ENCODE measurements around the gene SGTA. TPM values are rescaled to one million over a fixed set of nuclear protein-coding genes. Genes with fewer than 3 reads are reported as not detected.
A peak's percentile ranks its signal among the peaks of the same experiment; 100 is the strongest.

Gene SGTA
- total and polyA plus RNA-seq, 2 of the 13 experiments (the other 11 are each of a cell fraction or from before 2014, with no cell fraction given) = 43.9 to 47.4 TPM

DNA sequence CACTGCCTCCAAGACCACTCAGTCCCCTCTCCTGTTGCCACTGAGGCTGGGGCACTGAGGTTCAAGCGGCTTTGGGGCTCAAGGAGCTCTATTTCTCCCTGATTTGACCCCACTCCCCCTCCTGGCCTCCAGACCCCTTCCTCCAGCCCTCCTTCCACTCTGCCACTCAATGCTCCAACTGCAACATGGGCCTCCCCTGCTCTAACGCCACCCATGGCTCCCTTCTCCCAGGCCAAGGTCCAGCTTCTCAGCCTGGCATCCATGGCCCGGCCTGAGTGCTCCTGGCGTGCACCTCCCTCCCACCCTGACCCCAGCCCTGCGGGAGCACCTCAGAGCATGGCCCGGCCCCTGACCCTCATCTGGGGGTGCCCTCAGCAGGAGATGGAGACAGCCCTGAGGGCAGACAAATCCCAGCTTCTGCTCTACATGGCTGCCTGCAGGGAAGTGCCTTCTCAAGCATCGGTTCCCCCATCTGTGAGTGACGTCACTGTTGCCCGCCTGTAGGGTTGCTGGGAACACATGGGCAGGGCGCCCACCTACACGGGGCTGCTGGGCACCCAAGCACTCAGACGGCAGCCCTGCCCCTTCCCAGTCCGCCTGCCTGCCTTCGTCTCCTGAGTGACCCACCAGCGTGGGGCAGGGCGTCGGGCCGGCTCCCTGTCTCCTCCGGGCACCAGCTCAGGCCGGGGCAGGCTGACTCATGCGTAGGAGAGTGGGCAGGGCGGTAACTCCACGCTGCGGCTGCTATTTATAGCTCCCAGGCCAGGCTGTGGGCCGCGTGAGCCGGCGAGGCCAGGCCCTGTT lies 60.3 kb downstream of the SGTA start (continued):
- no peak for TF ChIP-seq BCLAF1 (IDR thresholded peaks at IDR 0.05)
- TF ChIP-seq ZBTB7B (CRISPR knock-in tag; IDR thresholded peaks at IDR 0.05) = no peak
- no peak for TF ChIP-seq FOXP4 (CRISPR knock-in tag; IDR thresholded peaks at IDR 0.05)
- TF ChIP-seq KAT2B (IDR thresholded peaks at IDR 0.05; ENCODE audit: borderline replicate concordance, low read depth, low read length) = no peak
- TF ChIP-seq ZNF609 (CRISPR knock-in tag; IDR thresholded peaks at IDR 0.05; ENCODE audit: borderline replicate concordance) = no peak
- TF ChIP-seq, protein P1, sequence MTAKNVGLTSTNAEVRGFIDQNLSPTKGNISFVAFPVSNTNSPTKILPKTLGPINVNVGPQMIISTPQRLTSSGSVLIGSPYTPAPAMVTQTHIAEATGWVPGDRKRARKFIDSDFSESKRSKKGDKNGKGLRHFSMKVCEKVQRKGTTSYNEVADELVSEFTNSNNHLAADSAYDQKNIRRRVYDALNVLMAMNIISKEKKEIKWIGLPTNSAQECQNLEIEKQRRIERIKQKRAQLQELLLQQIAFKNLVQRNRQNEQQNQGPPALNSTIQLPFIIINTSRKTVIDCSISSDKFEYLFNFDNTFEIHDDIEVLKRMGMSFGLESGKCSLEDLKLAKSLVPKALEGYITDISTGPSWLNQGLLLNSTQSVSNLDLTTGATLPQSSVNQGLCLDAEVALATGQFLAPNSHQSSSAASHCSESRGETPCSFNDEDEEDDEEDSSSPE (CRISPR knock-in tag; IDR thresholded peaks at IDR 0.05) = no peak
- TF ChIP-seq SP2 (CRISPR knock-in tag; IDR thresholded peaks at IDR 0.05) = 0 out of 2 replicates have a peak, but pooled peaks have one; percentile 32
- TF ChIP-seq ETV6 (CRISPR knock-in tag; conservative IDR thresholded peaks at IDR 0.05) = no peak
- TF ChIP-seq ZNF225 (CRISPR knock-in tag; IDR thresholded peaks at IDR 0.05) = 0 out of 2 replicates have a peak, but pooled peaks have one; percentile 61
- no peak for TF ChIP-seq TBL1XR1 (IDR thresholded peaks at IDR 0.05; ENCODE audit: borderline replicate concordance, low read length, partially characterized antibody)
- TF ChIP-seq KDM6A (CRISPR knock-in tag; IDR thresholded peaks at IDR 0.05; ENCODE audit: low read depth) = no peak
- TF ChIP-seq ZMYM3 (CRISPR knock-in tag; IDR thresholded peaks at IDR 0.05) = peak; percentile 92
- peak; percentile 61 for TF ChIP-seq FOSL2 (CRISPR knock-in tag; IDR thresholded peaks at IDR 0.05)
- no peak for TF ChIP-seq REPIN1 (CRISPR knock-in tag; IDR thresholded peaks at IDR 0.05; ENCODE audit: borderline replicate concordance, low read depth)
- TF ChIP-seq, protein P2, sequence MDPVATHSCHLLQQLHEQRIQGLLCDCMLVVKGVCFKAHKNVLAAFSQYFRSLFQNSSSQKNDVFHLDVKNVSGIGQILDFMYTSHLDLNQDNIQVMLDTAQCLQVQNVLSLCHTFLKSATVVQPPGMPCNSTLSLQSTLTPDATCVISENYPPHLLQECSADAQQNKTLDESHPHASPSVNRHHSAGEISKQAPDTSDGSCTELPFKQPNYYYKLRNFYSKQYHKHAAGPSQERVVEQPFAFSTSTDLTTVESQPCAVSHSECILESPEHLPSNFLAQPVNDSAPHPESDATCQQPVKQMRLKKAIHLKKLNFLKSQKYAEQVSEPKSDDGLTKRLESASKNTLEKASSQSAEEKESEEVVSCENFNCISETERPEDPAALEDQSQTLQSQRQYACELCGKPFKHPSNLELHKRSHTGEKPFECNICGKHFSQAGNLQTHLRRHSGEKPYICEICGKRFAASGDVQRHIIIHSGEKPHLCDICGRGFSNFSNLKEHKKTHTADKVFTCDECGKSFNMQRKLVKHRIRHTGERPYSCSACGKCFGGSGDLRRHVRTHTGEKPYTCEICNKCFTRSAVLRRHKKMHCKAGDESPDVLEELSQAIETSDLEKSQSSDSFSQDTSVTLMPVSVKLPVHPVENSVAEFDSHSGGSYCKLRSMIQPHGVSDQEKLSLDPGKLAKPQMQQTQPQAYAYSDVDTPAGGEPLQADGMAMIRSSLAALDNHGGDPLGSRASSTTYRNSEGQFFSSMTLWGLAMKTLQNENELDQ (CRISPR knock-in tag; IDR thresholded peaks at IDR 0.05; ENCODE audit: borderline replicate concordance) = no peak

Data from HepG2 (cell line).